Frontal cortex (tissue), 4 donors: ENCODE measurements around the gene POP4. TPM values are rescaled to one million over a fixed set of nuclear protein-coding genes. Genes with fewer than 3 reads are reported as not detected.

ENCODE experiments used
- DNase-seq, 2 donors: peaks; one replicate each; pipeline ENCODE4 v3.0.0; 2012; ENCODE audit warnings: low spot score in 2 of 2
- FAIRE-seq: peaks from 2 replicates; lab custom pipeline; 2012; peaks lifted over from hg19 to GRCh38; lab: Jason Lieb, UNC
- total RNA-seq: library from RNA; depleted of rRNA; stranded (reverse); fragments of >200 nt; gene quantifications from one replicate; pipeline ENCODE4 v1.2.3, GENCODE V29; 2014
- donor health status: control.
- donor health status: control.
- donor health status: control.

Gene POP4
- total RNA-seq, 1 donor from 2014 or later = 35.5 TPM

DNA sequence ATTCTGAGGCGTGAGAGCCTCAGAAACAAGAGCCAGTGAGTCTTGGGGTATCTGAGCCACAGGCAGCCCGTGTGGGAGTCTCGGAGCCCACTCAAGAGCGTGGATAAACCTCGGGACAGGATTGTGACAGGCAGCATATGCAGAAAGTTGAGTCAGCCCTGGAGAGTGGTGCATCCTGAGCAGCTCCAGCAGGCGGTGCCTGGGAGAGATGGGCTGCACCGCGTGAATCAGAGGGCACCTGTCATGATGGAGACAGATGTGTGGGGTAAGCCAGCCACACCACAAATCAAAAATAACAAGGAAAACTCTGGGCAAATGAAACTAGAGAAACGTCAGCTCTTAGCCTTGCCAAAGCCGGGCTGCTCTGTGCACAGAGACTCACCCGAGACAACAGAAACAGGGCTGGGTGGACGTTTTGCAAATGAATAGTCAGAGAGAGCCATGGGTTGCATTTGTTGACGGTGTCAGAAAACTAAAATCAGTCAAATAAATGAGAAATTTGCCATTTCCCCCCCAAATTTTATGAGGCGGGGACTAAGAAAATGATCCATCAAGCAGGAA, 30.0 kb upstream of the POP4 start:
- FAIRE-seq = no peak

DNA sequence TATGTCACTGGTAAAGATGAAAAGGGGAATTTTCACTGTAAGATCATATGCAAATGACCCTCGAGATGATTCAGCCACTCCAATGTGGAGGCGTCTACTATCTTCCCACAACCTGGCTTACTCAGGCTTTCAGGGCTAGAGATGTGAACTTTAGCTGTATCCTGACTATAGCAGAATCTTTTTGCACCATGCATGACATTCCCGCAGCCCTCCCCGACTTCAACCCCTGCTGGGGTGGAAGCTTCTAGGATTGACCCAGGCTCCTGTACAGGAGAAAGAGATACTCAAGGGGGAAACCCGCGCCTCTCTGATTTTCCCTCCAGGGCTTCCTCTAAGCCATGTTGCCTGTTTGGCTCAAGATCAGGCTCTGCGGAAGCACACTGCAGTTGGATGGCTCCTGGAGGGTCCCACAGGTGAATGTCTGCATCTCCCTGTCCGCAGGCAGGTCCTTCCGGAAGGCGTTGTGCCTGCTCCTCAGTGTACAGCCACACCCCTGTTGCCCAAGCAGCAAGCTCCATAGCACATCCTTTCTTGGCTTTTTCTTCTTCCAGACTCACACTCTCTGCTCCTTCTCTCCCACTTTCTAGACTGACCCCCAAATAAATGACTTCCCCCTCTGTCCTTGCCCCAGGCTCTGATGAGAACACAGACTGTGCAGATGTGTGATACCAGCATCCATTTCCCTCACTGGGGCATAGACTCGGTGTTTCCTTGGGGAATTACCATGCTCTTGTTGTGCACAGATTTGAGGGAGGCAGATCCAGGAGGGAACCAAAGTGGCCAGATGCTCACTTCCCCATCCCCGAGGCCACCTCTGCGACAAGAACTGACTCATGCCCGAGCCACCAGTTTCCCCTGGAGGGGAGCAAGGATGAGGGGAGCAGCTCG, 29.1 kb upstream of the POP4 start:
- FAIRE-seq (no peak), DNase-seq (no peak)

More for the DNA sequence above, 30.0 kb upstream of the POP4 start:
- no peak for DNase-seq

GRCh38 chr19:29577649-29577963, 28.5 kb upstream of the POP4 start:
- FAIRE-seq = no peak

GRCh38 chr19:29578349-29578748, 27.7 kb upstream of the POP4 start:
- no peak for DNase-seq
- no peak for FAIRE-seq

More at GRCh38 chr19:29577649-29577963, 28.5 kb upstream of the POP4 start:
- no peak for DNase-seq

DNA sequence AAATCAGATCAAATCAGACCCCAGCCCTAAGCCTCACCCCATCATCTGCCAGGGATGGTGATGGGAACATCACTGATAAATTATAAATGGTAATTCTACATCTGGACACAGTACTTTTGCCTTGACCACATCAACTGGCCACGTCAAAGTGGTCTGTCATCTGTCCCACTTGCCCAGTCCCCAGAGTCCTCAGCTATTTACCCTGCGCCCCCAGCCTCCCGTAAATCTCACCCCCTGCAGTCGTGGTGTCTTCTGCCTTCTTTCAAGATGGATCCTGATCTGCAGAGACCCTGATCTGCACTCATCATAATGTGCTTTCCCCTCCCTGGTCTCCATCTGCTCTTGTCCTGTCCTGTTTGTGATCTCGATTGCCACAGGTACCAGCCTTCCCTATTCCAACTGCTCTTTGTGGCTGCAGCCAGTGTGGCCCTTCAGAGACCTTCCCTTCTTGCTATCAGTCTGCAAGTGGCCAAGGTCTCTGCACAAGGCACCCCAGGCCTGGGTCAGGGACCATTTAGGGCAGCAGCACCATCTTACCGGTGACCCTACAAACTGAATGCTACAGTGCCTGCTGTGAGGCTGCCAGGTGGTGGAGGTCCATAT, 26.7 kb upstream of the POP4 start:
- DNase-seq (no peak), FAIRE-seq (no peak)

- FAIRE-seq (no peak), DNase-seq (no peak)
These were observed 24.7 kb upstream of the POP4 start for GRCh38 chr19:29581398-29581797.

- FAIRE-seq = no peak
These were observed 22.7 kb upstream of the POP4 start for GRCh38 chr19:29583196-29583999.

DNA sequence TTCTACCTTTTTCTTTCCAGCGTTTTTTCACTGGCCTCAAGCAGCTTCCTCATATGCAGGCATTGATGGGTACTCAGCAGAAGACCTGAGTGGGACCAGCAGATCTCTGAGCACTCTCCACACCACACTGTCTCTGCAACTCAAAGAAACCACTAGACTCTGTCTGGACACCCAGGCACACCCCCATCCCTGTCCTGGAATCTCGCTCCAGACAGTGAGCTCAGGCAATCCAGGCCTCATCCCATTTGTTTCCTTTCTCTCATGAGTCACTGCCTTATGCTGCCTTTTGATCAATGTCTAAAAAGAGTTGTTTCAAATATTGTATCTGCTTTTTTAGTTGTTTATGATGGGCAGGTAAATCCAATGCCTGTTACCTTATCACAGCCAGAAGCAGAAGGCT, 19.7 kb upstream of the POP4 start:
- no peak for DNase-seq
- FAIRE-seq = no peak

More at GRCh38 chr19:29583196-29583999, 22.7 kb upstream of the POP4 start:
- DNase-seq = no peak

- FAIRE-seq (no peak), DNase-seq (no peak)
These were observed 19.0 kb upstream of the POP4 start for GRCh38 chr19:29587059-29587458.

DNA sequence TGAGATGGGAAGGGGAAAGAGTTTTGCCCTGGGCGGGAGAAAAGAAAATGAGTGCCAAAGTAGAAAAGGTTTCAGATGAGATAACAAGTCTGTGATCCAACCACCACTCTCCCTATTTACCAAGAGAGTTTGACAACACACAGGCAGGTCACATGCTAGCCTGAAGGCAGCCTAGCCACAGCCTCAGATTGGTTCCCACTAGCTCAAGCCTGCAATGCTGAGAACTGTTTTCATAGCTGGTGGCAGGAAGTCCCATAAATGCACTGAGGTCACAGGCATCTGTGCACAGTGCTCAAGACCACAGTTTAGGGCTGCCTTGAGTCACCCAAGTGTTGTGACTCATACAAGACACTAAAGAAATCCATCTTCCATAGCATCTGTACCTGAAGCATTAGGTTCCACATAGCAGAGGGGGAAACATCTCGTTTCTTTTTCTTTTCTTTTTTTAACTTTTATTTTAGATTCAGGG, 18.5 kb upstream of the POP4 start:
- DNase-seq = no peak
- no peak for FAIRE-seq

- FAIRE-seq (no peak), DNase-seq (no peak)
These were observed 18.0 kb upstream of the POP4 start for GRCh38 chr19:29588095-29588494.

- FAIRE-seq (no peak), DNase-seq (no peak)
These were observed 15.8 kb upstream of the POP4 start for GRCh38 chr19:29590278-29590677.

- FAIRE-seq (no peak), DNase-seq (no peak)
These were observed 14.4 kb upstream of the POP4 start for GRCh38 chr19:29591670-29592069.

DNA sequence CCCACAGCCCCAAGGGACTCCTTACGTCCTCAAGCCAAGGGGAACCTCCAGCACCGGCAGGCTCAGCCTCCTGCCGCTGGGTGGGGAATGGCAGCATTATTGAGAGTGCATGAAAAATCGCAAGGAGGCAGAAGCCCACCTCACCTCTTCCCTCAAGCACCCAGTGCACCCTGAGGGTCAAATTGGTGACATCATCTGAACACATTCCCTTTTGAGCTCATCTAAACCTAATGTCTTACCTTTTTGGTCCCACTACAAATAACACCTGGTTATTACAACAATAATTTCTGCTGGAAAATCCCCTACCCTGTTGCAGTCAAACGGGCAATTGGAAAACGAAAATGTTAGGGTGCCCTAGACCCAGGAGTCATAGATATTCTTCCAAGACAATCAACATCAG, 12.2 kb upstream of the POP4 start:
- no peak for FAIRE-seq
- no peak for DNase-seq

- DNase-seq (no peak), FAIRE-seq (no peak)
These were observed 9.9 kb upstream of the POP4 start for GRCh38 chr19:29596080-29596727.

- no peak for DNase-seq
- no peak for FAIRE-seq
These were observed 9.1 kb upstream of the POP4 start for GRCh38 chr19:29596885-29597525.

DNA sequence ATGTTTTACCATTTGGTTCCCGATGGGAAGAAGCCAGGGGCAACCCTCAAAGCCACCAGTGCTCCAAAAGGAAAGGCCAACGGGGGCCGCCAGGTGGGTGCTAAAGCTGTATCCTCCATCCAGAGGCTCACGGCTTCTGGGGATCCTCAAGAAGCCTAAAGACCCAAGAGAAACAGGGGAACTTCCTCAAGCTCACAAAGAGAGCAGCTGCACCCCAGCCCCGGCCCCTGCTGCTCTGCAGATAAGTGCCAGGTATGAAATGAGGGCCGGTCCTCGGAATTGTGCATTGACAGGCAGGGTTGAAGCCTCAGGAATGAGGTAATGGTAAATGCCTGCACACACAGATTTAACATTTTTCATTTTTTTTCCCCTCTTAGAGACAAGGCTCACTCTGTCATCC, 8.0 kb upstream of the POP4 start:
- DNase-seq (no peak), FAIRE-seq (no peak)

DNA sequence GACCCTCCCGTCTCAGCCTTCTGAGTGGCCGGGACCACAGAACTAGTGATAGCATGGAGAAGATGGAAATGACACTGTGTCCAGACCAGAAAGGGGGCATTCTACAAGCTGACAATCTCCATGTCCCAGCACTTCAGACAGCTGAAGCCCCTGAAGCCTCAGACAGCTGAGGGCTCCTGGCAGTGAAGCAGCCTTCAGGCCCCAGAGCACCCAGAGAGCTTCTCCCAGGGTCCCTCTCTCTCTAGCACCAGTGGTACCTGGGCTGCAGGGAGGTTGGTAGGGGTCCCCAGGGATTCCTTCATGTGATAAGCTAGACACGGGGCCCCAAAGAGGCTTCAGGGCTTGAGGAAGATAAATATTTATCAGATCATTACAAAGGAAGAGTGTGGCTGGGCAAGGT, 7.6 kb upstream of the POP4 start:
- FAIRE-seq (no peak), DNase-seq (no peak)

GRCh38 chr19:29603308-29603707, 2.8 kb upstream of the POP4 start:
- DNase-seq = no peak
- no peak for FAIRE-seq

GRCh38 chr19:29606420-29606747, 301 bp downstream of the POP4 start:
- FAIRE-seq = no peak

More at GRCh38 chr19:29606420-29606747, 301 bp downstream of the POP4 start:
- DNase-seq = no peak
